H9 (cell line): ENCODE measurements around the gene THOC5. TPM values are rescaled to one million over a fixed set of nuclear protein-coding genes. Genes with fewer than 3 reads are reported as not detected.

Source experiments
- DNase-seq: peaks from one replicate; pipeline ENCODE4 v3.0.0-alpha.2; 2017
- H2AFZ ChIP-seq: one replicate; pipeline ENCODE4 v1.6.1; 2013; ENCODE audit warnings: mild to moderate bottlenecking, low read length, control low read depth, moderate library complexity
- H2AK5ac ChIP-seq: 2 replicates; pipeline ENCODE4 v1.6.1; 2013; ENCODE audit warnings: low read length, control low read depth, mixed read lengths; ENCODE audit not compliant: insufficient read length
- H2BK120ac ChIP-seq: one replicate; pipeline ENCODE4 v1.6.1; 2013; ENCODE audit warnings: low read depth, mild to moderate bottlenecking, low read length, control low read depth, inconsistent platforms; ENCODE audit not compliant: poor library complexity, severe bottlenecking
- H2BK12ac ChIP-seq: 2 replicates; pipeline ENCODE4 v1.6.1; 2013; ENCODE audit warnings: low read length, control low read depth, mixed read lengths, low read depth; ENCODE audit not compliant: insufficient read length
- H2BK15ac ChIP-seq: 2 replicates; pipeline ENCODE4 v1.6.1; 2013; ENCODE audit warnings: low read depth, low read length, control low read depth
- H2BK20ac ChIP-seq: one replicate; pipeline ENCODE4 v1.6.1; 2013; ENCODE audit warnings: low read depth, mild to moderate bottlenecking, low read length, control low read depth, inconsistent platforms; ENCODE audit not compliant: poor library complexity, severe bottlenecking
- H2BK5ac ChIP-seq: 2 replicates; pipeline ENCODE4 v1.6.1; 2013; ENCODE audit warnings: low read length, control low read depth, mixed read lengths; ENCODE audit not compliant: insufficient read length
- H3K14ac ChIP-seq: 2 replicates; pipeline ENCODE4 v1.6.1; 2013; ENCODE audit warnings: low read length, control low read depth; ENCODE audit not compliant: insufficient read depth
- H3K18ac ChIP-seq: 2 replicates; pipeline ENCODE4 v1.6.1; 2013; ENCODE audit warnings: low read depth, mild to moderate bottlenecking, mixed read lengths, low read length, control low read depth; ENCODE audit not compliant: insufficient read length
- H3K23ac ChIP-seq: 2 replicates; pipeline ENCODE4 v1.6.1; 2013; ENCODE audit warnings: low read length, control low read depth, mixed read lengths, low read depth; ENCODE audit not compliant: insufficient read length
- H3K23me2 ChIP-seq: 2 replicates; pipeline ENCODE4 v1.6.1; 2013; ENCODE audit warnings: low read depth, mild to moderate bottlenecking, mixed read lengths, low read length, control low read depth; ENCODE audit not compliant: insufficient read length, poor library complexity, severe bottlenecking
- H3K27ac ChIP-seq: 2 replicates; pipeline ENCODE4 v1.5.1; 2013; ENCODE audit warnings: low read length, control low read depth, mixed read lengths, low read depth; ENCODE audit not compliant: insufficient read length
- H3K27me3 ChIP-seq: 2 replicates; pipeline ENCODE4 v1.6.1; 2013; ENCODE audit warnings: low read length, control low read depth, inconsistent platforms; ENCODE audit not compliant: insufficient read depth
- H3K4ac ChIP-seq: 2 replicates; pipeline ENCODE4 v1.6.1; 2013; ENCODE audit warnings: low read depth, mild to moderate bottlenecking, control low read depth, inconsistent platforms, low read length, moderate library complexity
- H3K4me1 ChIP-seq: 2 replicates; pipeline ENCODE4 v1.6.1; 2013; ENCODE audit warnings: low read length, control low read depth, inconsistent platforms; ENCODE audit not compliant: insufficient read depth
- H3K4me2 ChIP-seq: 2 replicates; pipeline ENCODE4 v1.6.1; 2013; ENCODE audit warnings: low read length, control low read depth, mixed read lengths; ENCODE audit not compliant: insufficient read length, insufficient read depth
- H3K56ac ChIP-seq: 2 replicates; pipeline ENCODE4 v1.6.1; 2013; ENCODE audit warnings: low read depth, mild to moderate bottlenecking, mixed read lengths, low read length, control low read depth; ENCODE audit not compliant: insufficient read length
- H3K79me1 ChIP-seq: 2 replicates; pipeline ENCODE4 v1.6.1; 2013; ENCODE audit warnings: low read depth, mild to moderate bottlenecking, moderate library complexity, low read length, control low read depth, inconsistent platforms; ENCODE audit not compliant: insufficient read depth, poor library complexity, severe bottlenecking
- H3K79me2 ChIP-seq: 2 replicates; pipeline ENCODE4 v1.6.1; 2013; ENCODE audit warnings: low read length, control low read depth, inconsistent platforms; ENCODE audit not compliant: insufficient read depth
- H3K9ac ChIP-seq: 2 replicates; pipeline ENCODE4 v1.6.1; 2013; ENCODE audit warnings: low read length, control low read depth, mixed read lengths; ENCODE audit not compliant: insufficient read length; ENCODE audit errors: extremely low read depth
- H3K9me3 ChIP-seq: one replicate; pipeline ENCODE4 v1.6.1; 2013; ENCODE audit warnings: low read depth, low read length, inconsistent platforms; ENCODE audit not compliant: control insufficient read depth
- H3T11ph ChIP-seq: one replicate; pipeline ENCODE4 v1.6.1; 2013; ENCODE audit warnings: mild to moderate bottlenecking, low read length, control low read depth, inconsistent platforms
- H4K20me1 ChIP-seq: one replicate; pipeline ENCODE4 v1.6.1; 2013; ENCODE audit not compliant: control insufficient read depth, insufficient read length, insufficient read depth
- H4K5ac ChIP-seq: 2 replicates; pipeline ENCODE4 v1.6.1; 2013; ENCODE audit warnings: low read depth, mild to moderate bottlenecking, mixed read lengths, low read length, control low read depth; ENCODE audit not compliant: insufficient read length
- H4K8ac ChIP-seq: replicated peaks from 2 replicates; pipeline ENCODE4 v1.6.1; 2013; ENCODE audit warnings: low read length, control low read depth, mixed read lengths, low read depth; ENCODE audit not compliant: insufficient read length
- H4K91ac ChIP-seq: 2 replicates; pipeline ENCODE4 v1.6.1; 2013; ENCODE audit warnings: low read depth, mild to moderate bottlenecking, moderate library complexity, mixed read lengths, low read length, control low read depth; ENCODE audit not compliant: insufficient read length
- H3K27ac Mint-ChIP-seq, 3 experiments: 2 replicates in 2 of 3; 3 replicates in 1 of 3; pipeline ENCODE4 v1.8.0; 2020 to 2021; ENCODE audit warnings: mixed read lengths in 3 of 3, mild to moderate bottlenecking in 1 of 3, moderate library complexity in 1 of 3
- H3K27me3 Mint-ChIP-seq: 2 replicates; pipeline ENCODE4 v1.8.0; 2021; ENCODE audit warnings: low read depth, mild to moderate bottlenecking, moderate library complexity, mixed read lengths
- H3K36me3 Mint-ChIP-seq, 3 experiments: 2 replicates in 2 of 3; 3 replicates in 1 of 3; pipeline ENCODE4 v1.8.0; 2020 to 2021; ENCODE audit warnings: low read depth in 3 of 3, mixed read lengths in 3 of 3; ENCODE audit not compliant: insufficient read depth in 1 of 3
- H3K4me1 Mint-ChIP-seq, 2 experiments: 2 replicates each; pipeline ENCODE4 v1.8.0; 2020; ENCODE audit warnings: mixed read lengths in 2 of 2
- H3K4me3 Mint-ChIP-seq, 2 experiments: 2 replicates in 1 of 2; 3 replicates in 1 of 2; pipeline ENCODE4 v1.8.0; 2020 to 2021; ENCODE audit warnings: mild to moderate bottlenecking in 2 of 2, mixed read lengths in 2 of 2, moderate library complexity in 1 of 2
- H3K9me3 Mint-ChIP-seq, 2 experiments: 2 replicates in 1 of 2; 3 replicates in 1 of 2; pipeline ENCODE4 v1.8.0; 2020; ENCODE audit warnings: mild to moderate bottlenecking in 2 of 2, mixed read lengths in 2 of 2, moderate library complexity in 1 of 2
- CTCF ChIP-seq: fragments of 200-600 bp; sonication (generic); conservative IDR thresholded peaks from 3 replicates; pipeline ENCODE4 v1.8.0; 2021; ENCODE audit warnings: antibody characterized with exemption, mild to moderate bottlenecking
- WGBS: extraction: QIAGEN DNeasy Blood & Tissue Kit; methylation state at CpG from one replicate; pipeline ENCODE4 v1.1.7; 2013; ENCODE audit warnings: missing lambda C conversion rate, low lambda C conversion rate, mixed read lengths; ENCODE audit not compliant: insufficient read length; ENCODE audit errors: extremely low coverage; 5-methylcytosine and 5-hydroxymethylcytosine counted together
- total RNA-seq: library from RNA; stranded (reverse); gene quantifications from 2 replicates; pipeline ENCODE4 v1.2.1, GENCODE V29; 2021

Gene THOC5
- total RNA-seq, 1 experiment from 2014 or later = 71.8 TPM

- Histone ChIP-seq H3K79me1 (no peaks in the 10 kb centered on the region), H3K27ac (no peak overlapping the region)
- peak; percentile 34 for DNase-seq
Observed at GRCh38 chr22:29463629-29464028, 89.9 kb downstream of the THOC5 start.

More at GRCh38 chr22:29463629-29464028, 89.9 kb downstream of the THOC5 start:
- Histone ChIP-seq H3K23ac (no peak overlapping the region), H2BK12ac (no peak overlapping the region), H3K23me2 (no peaks in the 10 kb centered on the region), H3K18ac (no peak overlapping the region), H4K8ac (no peak overlapping the region), H2BK15ac (no peak overlapping the region), H4K20me1 (no peaks in the 10 kb centered on the region), H2BK120ac (no peak overlapping the region), H3K14ac (no peak overlapping the region), H3K4me2 (no peak overlapping the region), H4K5ac (no peak overlapping the region), H3K79me2 (no peaks in the 10 kb centered on the region), H3T11ph (no peak overlapping the region), H4K91ac (no peak overlapping the region), H2AFZ (no peak overlapping the region), H2BK20ac (no peak overlapping the region), H2AK5ac (no peak overlapping the region), H3K56ac (no peak overlapping the region), H3K27me3 (no peaks in the 10 kb centered on the region), H3K9ac (no peak overlapping the region), H3K9me3 (no peaks in the 10 kb centered on the region), H3K4me1 (no peaks in the 10 kb centered on the region), H2BK5ac (no peak overlapping the region), H3K4ac (no peak overlapping the region)
- H3K36me3 Mint-ChIP-seq = no peaks in the 10 kb centered on the region
- no CpG with 5 or more reads among the region's 7 CpGs for WGBS
- no peak for TF ChIP-seq CTCF
- H3K4me1 Mint-ChIP-seq = peaks cover 5 to 8% of the 10 kb centered on the region in 2 experiments
- H3K4me3 Mint-ChIP-seq = no peak overlapping the region
- H3K27me3 Mint-ChIP-seq = peaks cover 15% of the 10 kb centered on the region
- H3K9me3 Mint-ChIP-seq = no peaks in the 10 kb centered on the region
- H3K27ac Mint-ChIP-seq = peak overlapping the region; percentile 25 to 65 (median 36); a peak in 3 of 7 replicates
